GM21619 (cell line): Measurements from ENCODE around the gene GATC.
"Not testable (repeated sequence)": the region's sequence is repeated elsewhere in the genome, so short reads cannot be mapped to it uniquely, and the experiment has no call there.

Source experiments
- ATAC-seq: cut with Tn5 transposase; IDR thresholded peaks from one replicate; pipeline ENCODE4 v1.9.1; 2021; ENCODE audit not compliant: unreplicated experiment

The GATC gene

GRCh38 chr12:120432772-120433525 lies 13.3 kb upstream of the GATC start:
- no peak for ATAC-seq

DNA sequence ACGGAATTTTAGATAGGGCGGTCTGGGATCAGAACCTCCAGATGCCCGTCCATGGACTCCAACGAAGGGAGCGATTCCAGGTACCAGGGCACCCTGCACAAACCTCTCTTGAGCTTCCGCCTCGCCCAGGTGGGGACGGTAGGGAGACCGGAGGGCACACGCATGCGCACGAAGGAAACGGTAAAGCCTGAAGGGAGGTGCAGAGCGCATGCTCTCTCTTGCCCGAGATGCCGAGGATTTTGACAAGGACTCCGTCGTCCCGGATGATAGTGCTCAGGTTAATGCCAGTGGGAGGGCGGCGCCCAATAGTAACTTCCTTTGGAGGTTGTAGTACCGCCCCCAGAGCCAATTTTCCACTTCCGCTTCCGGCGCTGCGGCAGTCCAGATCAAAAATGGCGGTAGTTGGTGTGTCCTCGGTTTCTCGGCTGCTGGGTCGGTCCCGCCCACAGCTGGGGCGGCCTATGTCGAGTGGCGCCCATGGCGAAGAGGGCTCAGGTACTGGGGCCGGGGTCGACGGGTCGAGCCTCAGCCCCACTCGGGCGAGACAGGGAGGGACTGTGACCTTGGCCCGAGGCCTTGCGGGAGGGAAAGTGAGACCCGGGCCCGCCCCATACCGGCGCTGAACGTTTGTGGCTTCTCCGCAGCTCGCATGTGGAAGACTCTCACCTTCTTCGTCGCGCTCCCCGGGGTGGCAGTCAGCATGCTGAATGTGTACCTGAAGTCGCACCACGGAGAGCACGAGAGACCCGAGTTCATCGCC lies 8.3 kb upstream of the GATC start, which contains the start of gene COX6A1:
Gene COX6A1, plus strand, starts transcription at position 379 of the 760 bp plus-strand sequence. Its CDS starts 14 bp downstream, at position 393.
- ATAC-seq: peak; percentile 94

DNA sequence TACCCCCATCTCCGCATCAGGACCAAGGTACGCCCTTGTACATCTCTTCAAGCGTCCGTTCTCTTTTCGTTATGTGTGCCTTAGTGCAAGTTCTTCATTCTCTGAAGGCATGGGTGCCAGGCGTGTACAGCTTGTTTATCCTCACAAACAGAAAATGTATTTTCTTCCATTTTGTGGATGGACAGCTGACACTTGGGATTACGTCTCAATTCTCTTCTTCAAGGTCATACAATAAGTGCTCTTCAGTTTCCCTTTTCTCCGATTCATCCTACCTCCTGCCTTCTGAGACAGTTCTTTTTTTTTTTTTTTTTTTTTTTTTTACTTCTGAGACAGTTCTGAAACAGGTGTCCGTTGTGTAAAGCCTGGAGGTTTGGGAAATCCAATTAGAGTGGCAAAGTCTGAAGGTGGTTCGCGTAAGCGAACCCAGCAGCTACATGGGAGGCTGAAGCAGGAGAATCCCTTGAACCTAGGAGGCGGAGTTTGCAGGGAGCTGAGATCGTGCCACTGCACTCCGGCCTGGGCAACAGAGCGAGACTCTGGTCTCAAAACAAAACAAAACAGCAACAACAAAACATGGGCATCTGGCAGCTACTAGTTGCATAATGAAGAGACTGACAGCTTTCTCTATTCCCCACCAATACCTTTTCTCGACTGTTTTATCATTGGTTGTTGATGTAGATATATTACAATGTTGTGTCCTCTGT lies 7.6 kb upstream of the GATC start:
- no peak for ATAC-seq

- ATAC-seq: no peak
Measured at GRCh38 chr12:120439646-120440247, 6.5 kb upstream of the GATC start.

- ATAC-seq: no peak
Measured at GRCh38 chr12:120444676-120445075, 1.6 kb upstream of the GATC start.

- not testable (repeated sequence) for ATAC-seq
Measured at GRCh38 chr12:120446844-120447178, 567 bp downstream of the GATC start.

- no peak for ATAC-seq
Measured at GRCh38 chr12:120447992-120448391, 1.7 kb downstream of the GATC start.

DNA sequence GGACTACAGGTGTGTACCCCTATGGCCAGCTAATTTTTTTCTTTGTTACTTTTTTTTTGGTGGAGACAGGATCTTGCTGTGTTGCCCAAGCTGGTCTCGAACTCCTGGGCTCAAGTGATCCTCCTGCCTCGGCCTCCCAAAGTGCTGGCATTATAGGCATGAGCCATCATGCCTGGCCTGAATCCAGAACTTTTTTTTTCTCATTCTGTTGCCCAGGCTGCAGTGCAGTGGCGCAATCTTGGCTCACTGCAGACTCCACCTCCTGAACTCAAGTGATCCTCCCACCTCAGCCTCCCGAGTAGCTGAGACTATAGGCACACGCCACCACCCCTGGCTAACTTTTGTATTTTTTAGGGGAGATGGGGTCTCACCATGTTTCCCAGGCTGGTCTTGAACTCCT lies 6.3 kb downstream of the GATC start:
- ATAC-seq: not testable (repeated sequence)

DNA sequence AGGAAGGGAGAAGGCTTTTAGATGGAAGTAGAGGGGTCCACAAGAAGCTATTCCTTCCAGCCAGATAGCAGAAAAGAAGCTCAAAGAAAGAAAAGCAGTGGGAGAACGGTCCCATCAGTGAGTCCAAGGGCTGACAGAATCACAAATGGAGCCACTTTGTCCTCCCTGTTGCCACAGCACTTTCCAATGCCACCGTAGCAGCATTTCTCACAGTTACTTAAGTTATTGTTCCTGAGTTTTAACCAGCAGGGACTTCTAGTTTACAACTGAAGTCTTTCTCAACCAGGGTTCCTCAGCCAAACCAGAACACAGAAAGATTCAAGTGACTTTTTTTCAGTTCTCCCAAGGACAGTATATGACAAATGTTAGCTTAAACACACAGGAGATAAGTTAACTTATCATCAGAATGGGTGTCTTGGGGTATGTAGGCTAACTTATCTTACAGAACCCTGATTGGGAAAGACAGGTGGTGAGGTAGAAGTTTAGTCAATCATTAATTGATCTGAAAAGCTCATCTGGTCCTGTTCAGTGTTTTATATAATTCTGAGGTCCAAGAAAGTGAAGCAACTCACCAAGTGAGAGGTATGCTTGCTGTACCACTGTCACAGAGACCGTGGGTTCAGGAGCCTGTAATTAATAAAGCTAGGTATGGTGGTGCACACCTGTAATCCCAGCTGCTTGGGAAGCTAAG lies 7.0 kb downstream of the GATC start:
- ATAC-seq: no peak

DNA sequence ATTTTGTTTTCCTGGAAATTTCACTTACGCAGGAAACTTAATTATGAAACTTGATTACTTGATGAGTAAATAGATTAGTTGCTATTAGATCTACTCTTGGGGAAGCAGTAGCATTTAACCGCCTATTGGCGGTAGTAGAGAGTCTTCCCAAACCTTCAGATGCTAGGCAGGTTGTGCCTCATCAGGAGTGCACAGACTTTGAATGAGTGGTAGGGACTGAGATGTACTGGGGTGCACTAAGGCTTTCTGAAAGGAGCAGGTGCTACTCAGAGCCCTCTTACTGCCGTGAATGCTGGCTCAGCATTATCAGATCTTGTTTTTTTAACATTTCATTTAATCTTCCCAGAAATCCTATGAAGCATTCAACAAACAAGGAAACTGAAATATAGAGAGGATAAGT lies 7.7 kb downstream of the GATC start:
- ATAC-seq: no peak

- no peak for ATAC-seq
Measured at GRCh38 chr12:120455302-120455701, 9.1 kb downstream of the GATC start.

GRCh38 chr12:120457133-120457532 lies 10.9 kb downstream of the GATC start:
- ATAC-seq: no peak

- no peak for ATAC-seq
Measured at GRCh38 chr12:120460157-120460556, 13.9 kb downstream of the GATC start.

DNA sequence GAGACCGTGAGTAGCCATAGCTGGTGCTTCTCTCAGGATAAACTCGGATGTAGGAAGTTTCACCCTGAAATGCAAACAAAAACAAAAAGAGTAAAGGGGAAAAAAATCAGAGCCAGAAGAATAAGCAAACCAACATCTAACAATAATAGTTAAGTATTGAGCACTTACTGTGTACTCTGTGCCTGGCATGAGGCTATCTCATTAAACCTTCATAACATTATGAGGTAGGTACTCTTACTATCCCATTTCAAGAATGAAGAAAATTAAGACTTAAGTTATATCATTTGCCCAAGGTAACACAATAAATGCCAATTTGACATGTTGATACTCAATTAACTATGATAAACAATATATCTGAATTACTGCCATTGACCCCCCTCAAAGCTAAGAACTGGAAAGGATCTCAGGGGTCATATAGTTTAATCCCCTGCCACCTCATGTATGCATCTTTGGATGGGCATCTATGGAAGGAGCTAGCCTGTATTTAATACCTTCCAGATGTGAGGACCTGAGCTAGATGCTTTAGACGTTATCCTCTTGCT lies 15.9 kb downstream of the GATC start:
- ATAC-seq: no peak

GRCh38 chr12:120463712-120464111 lies 17.5 kb downstream of the GATC start:
- no peak for ATAC-seq

- no peak for ATAC-seq
Measured at GRCh38 chr12:120465756-120466155, 19.5 kb downstream of the GATC start.

DNA sequence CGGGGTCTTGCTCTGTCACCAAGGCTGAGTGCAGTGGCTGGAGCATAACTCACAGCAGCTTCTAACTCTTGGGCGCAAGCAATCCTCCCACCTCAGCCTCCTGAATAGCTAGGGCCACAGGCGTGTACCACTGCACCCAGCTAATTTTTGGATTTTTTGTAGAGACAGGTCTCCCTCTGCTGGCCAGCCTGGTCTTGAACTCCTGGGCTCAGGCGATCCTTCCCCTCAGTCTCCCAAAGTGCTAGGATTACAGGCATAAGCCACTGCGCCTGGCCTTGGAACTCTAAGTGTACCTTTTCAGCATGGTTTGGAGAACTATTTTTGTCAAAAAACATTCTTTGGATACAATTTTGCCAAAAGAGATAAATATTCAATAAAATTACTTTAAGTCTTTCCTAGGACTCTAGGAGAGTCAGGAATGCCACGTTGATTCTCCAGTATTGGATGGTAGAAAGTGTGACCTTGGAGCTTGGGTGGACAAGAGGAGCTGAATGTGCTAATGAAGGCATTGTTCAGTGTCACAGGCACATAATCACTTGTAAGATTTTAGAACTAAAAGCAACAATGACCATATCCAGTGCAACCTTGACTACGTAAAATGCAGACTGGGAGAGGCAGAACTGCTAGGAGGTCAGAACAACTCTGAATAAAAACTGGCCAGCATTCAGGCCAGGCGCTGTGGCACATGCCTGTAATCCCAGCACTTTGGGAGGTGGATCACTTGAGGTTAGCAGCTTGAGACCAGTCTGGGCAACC lies 20.5 kb downstream of the GATC start:
- ATAC-seq: no peak

DNA sequence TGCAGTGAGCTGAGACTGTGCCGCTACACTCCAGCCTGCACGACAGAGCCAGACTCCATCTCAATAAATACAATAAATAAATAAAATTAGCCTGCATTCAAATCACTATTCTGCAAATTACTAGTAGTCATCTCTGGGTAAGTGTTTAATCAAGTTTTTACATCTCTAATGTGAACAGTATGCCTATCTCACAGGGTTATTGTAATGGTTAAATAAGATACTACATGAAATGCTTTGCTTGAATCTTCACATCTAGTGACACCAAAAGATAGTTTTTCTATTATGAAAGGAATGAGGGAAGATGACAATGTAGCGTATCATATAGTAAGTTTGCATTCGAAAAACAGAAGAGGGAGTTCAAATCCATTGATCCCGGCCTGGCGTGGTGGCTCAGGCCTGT lies 21.2 kb downstream of the GATC start:
- no peak for ATAC-seq

DNA sequence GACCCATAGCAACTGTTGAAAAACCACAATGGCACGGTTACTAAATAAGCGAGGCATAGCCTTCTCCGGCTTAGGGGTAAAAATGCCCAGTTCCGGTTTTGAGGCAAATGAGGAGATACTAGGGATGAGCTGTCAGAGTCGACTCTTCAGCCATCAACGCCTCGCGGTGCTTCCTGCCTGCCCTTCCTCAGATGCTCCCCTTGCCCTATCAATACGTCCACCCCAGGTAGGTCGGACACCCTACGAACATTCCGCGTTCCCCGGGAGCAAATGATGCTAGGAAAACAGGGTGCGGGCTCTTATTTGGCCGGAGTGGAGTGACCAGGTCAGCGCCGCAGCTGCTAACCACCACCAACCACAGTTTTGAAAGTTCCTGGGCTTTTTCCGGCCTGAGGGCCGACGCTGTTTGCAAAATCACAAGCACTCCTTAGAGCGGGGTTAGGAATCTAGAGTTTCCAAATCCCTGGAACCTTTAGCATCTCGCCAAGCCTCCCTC lies 22.1 kb downstream of the GATC start:
- ATAC-seq: no peak
